ENCODE measurements around the gene SLC39A9. TPM values are rescaled to one million over a fixed set of nuclear protein-coding genes. Genes with fewer than 3 reads are reported as not detected.

Gene SLC39A9
- polyA plus RNA-seq, 2 of the 4 experiments (the other 2 are of a cell fraction) = 41.7 to 116 TPM

GRCh38 chr14:69471436-69471835 lies 72.9 kb downstream of the SLC39A9 start:
- DNase-seq (ENCODE audit: low read depth in 1 of 2, low spot score in 1 of 2) (no peak), FAIRE-seq (no peak), ATAC-seq (no peak)
- 73% methylated on average over 3 of the region's 3 CpGs for WGBS (ENCODE audit: missing lambda C conversion rate)
- H3K4me2 ChIP-seq = no peak overlapping the region
- ChIA-PET POLR2A (no interaction called here), CTCF (interaction anchor here (1.0 to 1.8 kb wide), 3 partner anchors 9 to 229 kb away, joined by 3 to 8 read pairs (median 3); no protein-coding TSS in a partner anchor)
- H3K27ac ChIP-seq = no peak overlapping the region
- TF ChIP-seq ZC3H11A (IDR thresholded peaks at IDR 0.05) (no peak), HDAC2 (IDR thresholded peaks at IDR 0.05) (no peak), RNF2 (IDR thresholded peaks at IDR 0.05; ENCODE audit: borderline replicate concordance, low read depth) (no peak), CBX2 (IDR thresholded peaks at IDR 0.05; ENCODE audit: borderline replicate concordance, low read depth) (no peak), JUNB (IDR thresholded peaks at IDR 0.05) (no peak), JUN (IDR thresholded peaks at IDR 0.05) (no peak), RAD21 (conservative IDR thresholded peaks at IDR 0.05 in 1 of 2, IDR thresholded peaks at IDR 0.05 in 1 of 2) (no peak), HEYL (CRISPR knock-in tag; IDR thresholded peaks at IDR 0.05) (no peak), CHD4 (IDR thresholded peaks at IDR 0.05; ENCODE audit: borderline replicate concordance) (no peak), FOXS1 (CRISPR knock-in tag; IDR thresholded peaks at IDR 0.05) (no peak), HMGXB4 (CRISPR knock-in tag; IDR thresholded peaks at IDR 0.05; ENCODE audit: borderline replicate concordance) (no peak), MYC (IDR thresholded peaks at IDR 0.05; ENCODE audit: borderline replicate concordance, low read length) (no peak), KDM1A (IDR thresholded peaks at IDR 0.05; ENCODE audit: low read depth) (no peak), NFE2L2 (conservative IDR thresholded peaks at IDR 0.05; ENCODE audit: low read length) (no peak), PBX3 (IDR thresholded peaks at IDR 0.05) (no peak), CBX8 (IDR thresholded peaks at IDR 0.05) (no peak)
- no peaks in the 10 kb centered on the region for H3K9me3 ChIP-seq
- H3K4me1 ChIP-seq = no peaks in the 10 kb centered on the region
- no peak overlapping the region for H3K4me3 ChIP-seq

GRCh38 chr14:69471916-69472315 lies 73.4 kb downstream of the SLC39A9 start:
- TF ChIP-seq RCOR1 (IDR thresholded peaks at IDR 0.05; ENCODE audit: low read depth, low read length) = no peak
- TF ChIP-seq JUN (IDR thresholded peaks at IDR 0.05) = no peak
- TF ChIP-seq RFX5 (IDR thresholded peaks at IDR 0.05) = no peak
- TF ChIP-seq CEBPB (IDR thresholded peaks at IDR 0.05) = no peak
- no peak for TF ChIP-seq FOSL2 (IDR thresholded peaks at IDR 0.05)
- no peak for TF ChIP-seq FOSL2 (CRISPR knock-in tag; IDR thresholded peaks at IDR 0.05)
- no peak for TF ChIP-seq NFE2L2 (conservative IDR thresholded peaks at IDR 0.05; ENCODE audit: low read length)
- no peak for TF ChIP-seq ESRRA (IDR thresholded peaks at IDR 0.05; ENCODE audit: borderline replicate concordance, low read length)
- TF ChIP-seq NPAS2 (CRISPR knock-in tag; IDR thresholded peaks at IDR 0.05; ENCODE audit: borderline replicate concordance) = no peak
- TF ChIP-seq EP300 (IDR thresholded peaks at IDR 0.05) = no peak
- TF ChIP-seq ZNF302 (CRISPR knock-in tag; IDR thresholded peaks at IDR 0.05) = no peak
- TF ChIP-seq KDM1A (IDR thresholded peaks at IDR 0.05; ENCODE audit: low read depth) = no peak
- no peak for TF ChIP-seq EHF (CRISPR knock-in tag; IDR thresholded peaks at IDR 0.05)
- no peak for TF ChIP-seq TFCP2L1 (CRISPR knock-in tag; IDR thresholded peaks at IDR 0.05)
- TF ChIP-seq ZFP36 (IDR thresholded peaks at IDR 0.05; ENCODE audit: borderline replicate concordance, partially characterized antibody) = no peak
- no peak for TF ChIP-seq REST (IDR thresholded peaks at IDR 0.05)
- no peak for TF ChIP-seq MYC (IDR thresholded peaks at IDR 0.05; ENCODE audit: borderline replicate concordance, low read length)
- TF ChIP-seq HMGXB4 (CRISPR knock-in tag; IDR thresholded peaks at IDR 0.05; ENCODE audit: borderline replicate concordance) = no peak
- ChIA-PET CTCF (interaction anchor here (1.0 to 1.8 kb wide), 3 partner anchors 10 to 229 kb away, joined by 3 to 8 read pairs (median 3); no protein-coding TSS in a partner anchor), POLR2A (no interaction called here)
- Histone ChIP-seq H3K9me3 (no peaks in the 10 kb centered on the region), H3K4me1 (no peaks in the 10 kb centered on the region), H3K27ac (no peak overlapping the region), H3K4me3 (no peak overlapping the region), H3K4me2 (no peak overlapping the region)
- FAIRE-seq (no peak), ATAC-seq (no peak), DNase-seq (ENCODE audit: low read depth in 1 of 2, low spot score in 1 of 2) (no peak)
- WGBS (ENCODE audit: missing lambda C conversion rate) = 74% methylated on average over 10 of the region's 10 CpGs
